IgD-negative memory B cell (primary cell): Measurements from ENCODE around the gene SLC22A15. TPM values are rescaled to one million over a fixed set of nuclear protein-coding genes. Genes with fewer than 3 reads are reported as not detected.

Source experiments
- H3K27ac Mint-ChIP-seq, 3 donors: one replicate each; pipeline ENCODE4 v1.8.0; 2020 to 2022; ENCODE audit warnings: mild to moderate bottlenecking in 3 of 3, mixed read lengths in 3 of 3, moderate library complexity in 1 of 3
- H3K27me3 Mint-ChIP-seq: one replicate; pipeline ENCODE4 v1.8.0; 2021; ENCODE audit warnings: mixed read lengths
- H3K36me3 Mint-ChIP-seq: one replicate; pipeline ENCODE4 v1.8.0; 2020; ENCODE audit warnings: mild to moderate bottlenecking, mixed read lengths
- H3K4me1 Mint-ChIP-seq, 3 donors: one replicate each; pipeline ENCODE4 v1.8.0; 2020 to 2022; ENCODE audit warnings: mixed read lengths in 3 of 3, mild to moderate bottlenecking in 1 of 3
- H3K4me3 Mint-ChIP-seq, 4 donors: one replicate each; pipeline ENCODE4 v1.8.0; 2020 to 2022; ENCODE audit warnings: mild to moderate bottlenecking in 4 of 4, mixed read lengths in 4 of 4, moderate library complexity in 3 of 4
- H3K9me3 Mint-ChIP-seq, 3 donors: one replicate each; pipeline ENCODE4 v1.8.0; 2020 to 2021; ENCODE audit warnings: mixed read lengths in 3 of 3, mild to moderate bottlenecking in 1 of 3
- polyA plus RNA-seq: library from polyadenylated mRNA; unstranded; fragments of 300-500 nt; fragmentation: Illumina TruSeq; gene quantifications from one replicate; pipeline ENCODE4 v1.2.3, GENCODE V29; 2021

Gene SLC22A15
- polyA plus RNA-seq, 1 donor from 2014 or later: 2.0 TPM

- peaks cover 8% of the 10 kb centered on the region for H3K36me3 Mint-ChIP-seq
- no peaks in the 10 kb centered on the region for H3K4me1 Mint-ChIP-seq
- peaks cover 1% of the 10 kb centered on the region for H3K27me3 Mint-ChIP-seq
- peaks cover 20 to 46% (median 39%) of the 10 kb centered on the region in 3 donors for H3K9me3 Mint-ChIP-seq
- no peak overlapping the region for H3K4me3 Mint-ChIP-seq
- H3K27ac Mint-ChIP-seq: no peak overlapping the region
These were observed 116.6 kb downstream of the SLC22A15 start for GRCh38 chr1:116092752-116093489.

GRCh38 chr1:116095027-116095426 lies 118.7 kb downstream of the SLC22A15 start:
- H3K4me3 Mint-ChIP-seq: no peak overlapping the region
- H3K27me3 Mint-ChIP-seq: peaks cover 1% of the 10 kb centered on the region
- H3K4me1 Mint-ChIP-seq: no peaks in the 10 kb centered on the region
- H3K36me3 Mint-ChIP-seq: peaks cover 4% of the 10 kb centered on the region
- H3K27ac Mint-ChIP-seq: no peak overlapping the region
- H3K9me3 Mint-ChIP-seq: peaks cover 8 to 30% (median 26%) of the 10 kb centered on the region in 3 donors

GRCh38 chr1:116096013-116096618 lies 119.8 kb downstream of the SLC22A15 start:
- Mint-ChIP-seq H3K27ac (no peak overlapping the region), H3K4me1 (no peaks in the 10 kb centered on the region), H3K9me3 (peaks cover 5 to 21% (median 19%) of the 10 kb centered on the region in 3 donors), H3K36me3 (peaks cover 1% of the 10 kb centered on the region), H3K4me3 (no peak overlapping the region), H3K27me3 (peaks cover 1% of the 10 kb centered on the region)

- no peak overlapping the region for H3K27ac Mint-ChIP-seq
- peaks cover 2% of the 10 kb centered on the region for H3K27me3 Mint-ChIP-seq
- peaks cover 1% of the 10 kb centered on the region for H3K36me3 Mint-ChIP-seq
- H3K4me1 Mint-ChIP-seq: no peaks in the 10 kb centered on the region
- peaks cover 4 to 21% (median 17%) of the 10 kb centered on the region in 3 donors for H3K9me3 Mint-ChIP-seq
- H3K4me3 Mint-ChIP-seq: no peak overlapping the region
These were observed 121.3 kb downstream of the SLC22A15 start for GRCh38 chr1:116097626-116098025.

- peaks cover 3% of the 10 kb centered on the region for H3K27me3 Mint-ChIP-seq
These were observed 123.1 kb downstream of the SLC22A15 start for GRCh38 chr1:116099379-116099778.

GRCh38 chr1:116099919-116100318 lies 123.6 kb downstream of the SLC22A15 start:
- no peak overlapping the region for H3K4me3 Mint-ChIP-seq
- H3K27me3 Mint-ChIP-seq: peaks cover 3% of the 10 kb centered on the region
- no peak overlapping the region for H3K27ac Mint-ChIP-seq
- H3K4me1 Mint-ChIP-seq: no peaks in the 10 kb centered on the region
- H3K9me3 Mint-ChIP-seq: peaks cover 4 to 12% (median 11%) of the 10 kb centered on the region in 3 donors
- H3K36me3 Mint-ChIP-seq: no peaks in the 10 kb centered on the region

More at GRCh38 chr1:116099379-116099778, 123.1 kb downstream of the SLC22A15 start:
- Mint-ChIP-seq H3K27ac (no peak overlapping the region), H3K4me1 (no peaks in the 10 kb centered on the region), H3K4me3 (no peak overlapping the region), H3K36me3 (peaks cover under 1% of the 10 kb centered on the region), H3K9me3 (peaks cover 4 to 15% (median 12%) of the 10 kb centered on the region in 3 donors)

GRCh38 chr1:116104667-116105066 lies 128.4 kb downstream of the SLC22A15 start:
- Mint-ChIP-seq H3K4me1 (no peaks in the 10 kb centered on the region), H3K27ac (no peak overlapping the region), H3K9me3 (peaks cover 0 to 1% (median 0%) of the 10 kb centered on the region in 3 donors), H3K36me3 (no peaks in the 10 kb centered on the region), H3K27me3 (peaks cover 4% of the 10 kb centered on the region), H3K4me3 (no peak overlapping the region)

- Mint-ChIP-seq H3K4me3 (no peak overlapping the region), H3K27me3 (peaks cover 6% of the 10 kb centered on the region), H3K36me3 (no peaks in the 10 kb centered on the region), H3K9me3 (peaks cover 0 to 1% (median 0%) of the 10 kb centered on the region in 3 donors), H3K4me1 (peaks cover 1 to 4% (median 4%) of the 10 kb centered on the region in 3 donors), H3K27ac (no peak overlapping the region)
These were observed 129.7 kb downstream of the SLC22A15 start for GRCh38 chr1:116105996-116106395.

- Mint-ChIP-seq H3K9me3 (peaks cover 0 to 1% (median 0%) of the 10 kb centered on the region in 3 donors), H3K4me1 (peaks cover 1 to 7% (median 6%) of the 10 kb centered on the region in 3 donors), H3K36me3 (no peaks in the 10 kb centered on the region)
These were observed 130.3 kb downstream of the SLC22A15 start for GRCh38 chr1:116106646-116107045.

GRCh38 chr1:116107371-116107770 lies 131.1 kb downstream of the SLC22A15 start:
- Mint-ChIP-seq H3K9me3 (no peaks in the 10 kb centered on the region), H3K4me3 (no peak overlapping the region), H3K36me3 (no peaks in the 10 kb centered on the region), H3K27ac (no peak overlapping the region), H3K27me3 (peaks cover 10% of the 10 kb centered on the region), H3K4me1 (peaks cover 1 to 7% (median 6%) of the 10 kb centered on the region in 3 donors)

More at GRCh38 chr1:116106646-116107045, 130.3 kb downstream of the SLC22A15 start:
- peaks cover 6% of the 10 kb centered on the region for H3K27me3 Mint-ChIP-seq
- H3K27ac Mint-ChIP-seq: no peak overlapping the region
- no peak overlapping the region for H3K4me3 Mint-ChIP-seq

GRCh38 chr1:116110567-116111523 lies 134.5 kb downstream of the SLC22A15 start, which contains the start of gene MAB21L3:
MAB21L3 (plus strand) TSS chr1:116111399; CDS start chr1:116112616, 1,217 bp downstream.
- no peaks in the 10 kb centered on the region for H3K9me3 Mint-ChIP-seq

GRCh38 chr1:116111524-116112021 lies 135.3 kb downstream of the SLC22A15 start:
- Mint-ChIP-seq H3K36me3 (peaks cover 1% of the 10 kb centered on the region), H3K9me3 (no peaks in the 10 kb centered on the region), H3K4me3 (no peak overlapping the region), H3K27me3 (peaks cover 13% of the 10 kb centered on the region), H3K27ac (no peak overlapping the region), H3K4me1 (peaks cover 1 to 7% (median 6%) of the 10 kb centered on the region in 3 donors)

More at GRCh38 chr1:116110567-116111523, 134.5 kb downstream of the SLC22A15 start, which contains the start of gene MAB21L3:
- peak within 1 kb of the TSS in 1 of 3 donors; percentile 3 for H3K27ac Mint-ChIP-seq
- peaks cover 1% of the 10 kb centered on the region for H3K36me3 Mint-ChIP-seq
- no peak within 1 kb of the TSS for H3K4me3 Mint-ChIP-seq
- H3K27me3 Mint-ChIP-seq: peaks cover 13% of the 10 kb centered on the region
- peaks cover 1 to 7% (median 6%) of the 10 kb centered on the region in 3 donors for H3K4me1 Mint-ChIP-seq

- peaks cover 1 to 7% (median 6%) of the 10 kb centered on the region in 3 donors for H3K4me1 Mint-ChIP-seq
- peaks cover 1% of the 10 kb centered on the region for H3K36me3 Mint-ChIP-seq
- no peak overlapping the region for H3K4me3 Mint-ChIP-seq
- no peaks in the 10 kb centered on the region for H3K9me3 Mint-ChIP-seq
- H3K27ac Mint-ChIP-seq: no peak overlapping the region
- H3K27me3 Mint-ChIP-seq: peaks cover 13% of the 10 kb centered on the region
These were observed 136.3 kb downstream of the SLC22A15 start for GRCh38 chr1:116112388-116113140.

GRCh38 chr1:116113615-116114014 lies 137.3 kb downstream of the SLC22A15 start:
- H3K4me3 Mint-ChIP-seq: no peak overlapping the region
- H3K27ac Mint-ChIP-seq: no peak overlapping the region
- H3K27me3 Mint-ChIP-seq: peaks cover 12% of the 10 kb centered on the region
- H3K4me1 Mint-ChIP-seq: peaks cover 1 to 7% (median 6%) of the 10 kb centered on the region in 3 donors
- no peaks in the 10 kb centered on the region for H3K9me3 Mint-ChIP-seq
- H3K36me3 Mint-ChIP-seq: peaks cover 1% of the 10 kb centered on the region
